Endodermal cell (in vitro differentiated cells): ENCODE measurements around the gene SUN1. TPM values are rescaled to one million over a fixed set of nuclear protein-coding genes. Genes with fewer than 3 reads are reported as not detected.

Experiments used
- DNase-seq: peaks from one replicate; pipeline ENCODE4 v3.0.0-alpha.2; 2017
- H3K27ac ChIP-seq: 2 replicates; pipeline ENCODE4 v1.5.1; 2013; ENCODE audit warnings: mild to moderate bottlenecking, low read depth, low read length, moderate library complexity
- H3K27me3 ChIP-seq: 2 replicates; pipeline ENCODE4 v1.6.1; 2013; ENCODE audit warnings: mild to moderate bottlenecking, low read length, moderate library complexity; ENCODE audit not compliant: insufficient read depth, control insufficient read depth, poor library complexity, severe bottlenecking
- H3K36me3 ChIP-seq: 2 replicates; pipeline ENCODE4 v1.7.0; 2013; ENCODE audit warnings: mild to moderate bottlenecking, low read length, moderate library complexity; ENCODE audit not compliant: control insufficient read depth, insufficient read depth
- H3K4me1 ChIP-seq: one replicate; pipeline ENCODE4 v1.7.0; 2013; ENCODE audit warnings: low read length; ENCODE audit not compliant: control insufficient read depth, insufficient read depth
- H3K4me3 ChIP-seq: 2 replicates; pipeline ENCODE4 v1.5.1; 2013; ENCODE audit warnings: mild to moderate bottlenecking, low read length, moderate library complexity
- H3K9ac ChIP-seq: 2 replicates; pipeline ENCODE4 v1.6.1; 2013; ENCODE audit warnings: mild to moderate bottlenecking, low read length, moderate library complexity; ENCODE audit not compliant: poor library complexity, severe bottlenecking; ENCODE audit errors: extremely low read depth
- H3K9me3 ChIP-seq: 2 replicates; pipeline ENCODE4 v1.6.1; 2013; ENCODE audit warnings: mild to moderate bottlenecking, low read length, moderate library complexity; ENCODE audit not compliant: control insufficient read depth
- H3K27ac Mint-ChIP-seq: 2 replicates; pipeline ENCODE4 v1.8.0; 2020; ENCODE audit warnings: mixed read lengths
- H3K27me3 Mint-ChIP-seq: 2 replicates; pipeline ENCODE4 v1.8.0; 2021; ENCODE audit warnings: mild to moderate bottlenecking, mixed read lengths; ENCODE audit not compliant: insufficient read depth
- H3K36me3 Mint-ChIP-seq: 2 replicates; pipeline ENCODE4 v1.8.0; 2020; ENCODE audit warnings: low read depth, mixed read lengths
- H3K4me1 Mint-ChIP-seq: 2 replicates; pipeline ENCODE4 v1.8.0; 2020; ENCODE audit warnings: mixed read lengths
- H3K4me3 Mint-ChIP-seq: 2 replicates; pipeline ENCODE4 v1.8.0; 2020; ENCODE audit warnings: mild to moderate bottlenecking, moderate library complexity, mixed read lengths
- H3K9me3 Mint-ChIP-seq: 2 replicates; pipeline ENCODE4 v1.8.0; 2020; ENCODE audit warnings: mild to moderate bottlenecking, mixed read lengths
- CTCF ChIP-seq: fragments of 200-600 bp; sonication (generic); conservative IDR thresholded peaks from 2 replicates; pipeline ENCODE4 v1.5.0; 2021; ENCODE audit warnings: antibody characterized with exemption, mild to moderate bottlenecking
- WGBS, 2 experiments: methylation state at CpG; one replicate each; pipeline versions ENCODE4 v1.1.5 to v1.1.7; 2013; ENCODE audit warnings: missing lambda C conversion rate in 2 of 2, mixed read lengths in 1 of 2; ENCODE audit not compliant: insufficient coverage in 1 of 2, insufficient read length in 1 of 2; 5-methylcytosine and 5-hydroxymethylcytosine counted together
- total RNA-seq, 2 donors: library from RNA; stranded (reverse); fragmentation: NEBNext Ultra II Directional in 1 of 2; extraction: Animal tissue kit (Norgen Biotek cat#: 25700) in 1 of 2; gene quantifications; 2 replicates in 1 of 2; 3 replicates in 1 of 2; pipeline ENCODE4 v1.2.1, GENCODE V29; 2021

Gene SUN1
- total RNA-seq, 2 donors from 2014 or later = 133 to 136 TPM

- H3K4me3 Mint-ChIP-seq = peak overlapping the region; percentile 90
- Histone ChIP-seq H3K27ac (no peak overlapping the region), H3K4me1 (peaks cover 6% of the 10 kb centered on the region), H3K9me3 (no peaks in the 10 kb centered on the region), H3K36me3 (peaks cover 3% of the 10 kb centered on the region), H3K9ac (peak overlapping the region; percentile 90), H3K27me3 (no peaks in the 10 kb centered on the region), H3K4me3 (peak overlapping the region; percentile 93)
- H3K27ac Mint-ChIP-seq = peak overlapping the region; percentile 94
- H3K9me3 Mint-ChIP-seq = no peaks in the 10 kb centered on the region
- H3K4me1 Mint-ChIP-seq = peaks cover 23% of the 10 kb centered on the region
- 0 to 1% methylated on average over 23 to 88 of the region's 88 CpGs for WGBS, 2 experiments
- no peaks in the 10 kb centered on the region for H3K27me3 Mint-ChIP-seq
- no peak for TF ChIP-seq CTCF
- peak; percentile 79 for DNase-seq
- peaks cover 9% of the 10 kb centered on the region for H3K36me3 Mint-ChIP-seq
Observed at GRCh38 chr7:816751-817671, 15.3 kb upstream of the SUN1 start.

- Histone ChIP-seq H3K4me3 (peak overlapping the region; percentile 93), H3K27ac (no peak overlapping the region), H3K9ac (no peak overlapping the region), H3K4me1 (peaks cover 5% of the 10 kb centered on the region), H3K27me3 (no peaks in the 10 kb centered on the region), H3K9me3 (no peaks in the 10 kb centered on the region), H3K36me3 (peaks cover 9% of the 10 kb centered on the region)
- 77 to 93% methylated on average over 6 to 8 of the region's 8 CpGs for WGBS, 2 experiments
- no peaks in the 10 kb centered on the region for H3K27me3 Mint-ChIP-seq
- no peak for DNase-seq
- H3K4me1 Mint-ChIP-seq = peaks cover 23% of the 10 kb centered on the region
- peaks cover 10% of the 10 kb centered on the region for H3K36me3 Mint-ChIP-seq
- peak overlapping the region; percentile 90 for H3K4me3 Mint-ChIP-seq
- no peak overlapping the region for H3K27ac Mint-ChIP-seq
- peak; percentile 66 for TF ChIP-seq CTCF
- no peaks in the 10 kb centered on the region for H3K9me3 Mint-ChIP-seq
Observed at GRCh38 chr7:818031-818699, 14.1 kb upstream of the SUN1 start.

- Histone ChIP-seq H3K27ac (no peak overlapping the region), H3K4me1 (no peaks in the 10 kb centered on the region), H3K36me3 (peaks cover 9% of the 10 kb centered on the region), H3K9ac (no peak overlapping the region), H3K27me3 (no peaks in the 10 kb centered on the region), H3K4me3 (no peak overlapping the region), H3K9me3 (no peaks in the 10 kb centered on the region)
- H3K9me3 Mint-ChIP-seq = no peaks in the 10 kb centered on the region
- 100% methylated on average over 1 of the region's 1 CpG for WGBS, 2 experiments
- peaks cover 13% of the 10 kb centered on the region for H3K36me3 Mint-ChIP-seq
- no peak overlapping the region for H3K27ac Mint-ChIP-seq
- no peak for TF ChIP-seq CTCF
- no peak overlapping the region for H3K4me3 Mint-ChIP-seq
- DNase-seq = no peak
- peaks cover 18% of the 10 kb centered on the region for H3K4me1 Mint-ChIP-seq
- H3K27me3 Mint-ChIP-seq = no peaks in the 10 kb centered on the region
Observed at GRCh38 chr7:820341-820740, 11.9 kb upstream of the SUN1 start.
